HTERT RPE-1 (cell line): ENCODE results near the gene HJV.

Experiments
- in situ Hi-C: fragments of 300-500 bp; cut with MboI; formaldehyde crosslinking; loops from 4 replicates; pipeline ENCODE4 v1.14.3; 2020; ENCODE audit warnings: low sequenced_read_pairs

Gene HJV

GRCh38 chr1:145994391-145995120, 27.0 kb downstream of the HJV start:
- in situ Hi-C loops, result no loop called here

- in situ Hi-C loops, result no loop called here
Observed at GRCh38 chr1:145993618-145994390, 27.7 kb downstream of the HJV start.

DNA sequence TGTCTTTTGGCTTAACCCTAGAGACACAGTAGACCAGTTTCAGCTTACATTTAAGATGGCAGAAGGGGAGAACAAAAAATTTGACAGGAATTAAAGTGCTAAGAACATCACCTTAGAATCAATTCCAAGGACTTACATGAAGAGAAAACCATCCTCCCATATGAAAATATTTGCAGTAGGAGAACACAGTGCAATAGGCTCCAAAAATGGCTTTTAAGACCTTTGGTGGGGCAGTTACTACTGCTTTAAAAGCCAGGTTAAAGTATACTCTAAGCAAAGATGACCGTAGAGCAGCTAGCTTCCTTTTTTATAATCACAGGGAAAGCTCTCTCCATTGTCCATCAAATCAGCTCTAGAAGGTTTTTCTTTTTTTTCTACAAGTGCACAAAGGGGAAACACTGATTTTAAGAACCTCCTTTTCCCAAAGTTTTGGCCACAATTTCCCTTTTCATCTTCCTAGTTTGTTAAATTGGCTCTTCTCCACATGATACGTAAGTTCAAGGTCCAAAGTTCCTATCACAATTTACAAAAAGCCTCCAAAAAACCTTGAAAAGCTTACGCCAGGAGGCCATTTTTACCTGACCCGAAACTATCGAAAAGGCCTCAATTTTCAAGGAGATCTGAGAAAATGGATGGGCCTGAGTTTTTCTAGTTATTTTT, 28.4 kb downstream of the HJV start:
- in situ Hi-C loops, result no loop called here

- in situ Hi-C loops, result no loop called here
Observed at GRCh38 chr1:145992502-145992936, 29.0 kb downstream of the HJV start.

GRCh38 chr1:145991735-145992412, 29.7 kb downstream of the HJV start:
- in situ Hi-C loops, result no loop called here

DNA sequence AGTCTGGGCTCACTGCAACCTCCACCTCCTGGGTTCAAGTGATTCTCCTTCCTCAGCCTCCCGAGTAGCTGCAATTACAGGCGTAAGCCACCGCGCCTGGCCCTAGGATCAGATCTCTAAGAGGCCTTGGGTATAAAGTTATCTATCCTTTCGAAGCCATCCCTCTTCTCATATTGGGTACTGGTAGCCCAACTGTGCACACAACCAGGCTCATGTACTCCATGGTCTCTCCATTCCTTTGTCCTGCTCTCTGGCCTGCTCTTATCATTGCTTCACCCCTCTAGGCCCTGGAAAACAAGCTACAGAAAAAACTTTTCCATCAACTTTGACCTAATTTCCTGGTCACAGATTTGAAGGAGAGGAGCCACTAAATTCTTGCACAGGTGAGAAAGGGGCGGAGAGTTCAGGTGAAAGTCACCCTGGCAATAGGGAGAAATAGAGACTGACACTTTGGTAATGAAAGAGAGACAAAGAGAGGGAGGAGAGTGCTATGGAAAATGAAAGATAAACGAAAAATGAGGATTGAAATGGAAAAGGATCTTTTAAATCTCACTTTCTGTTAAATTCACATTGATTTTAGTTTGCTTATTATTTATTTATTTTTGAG, 31.2 kb downstream of the HJV start:
- in situ Hi-C loops, result no loop called here

GRCh38 chr1:145988773-145989172, 32.8 kb downstream of the HJV start:
- in situ Hi-C loops, result no loop called here

DNA sequence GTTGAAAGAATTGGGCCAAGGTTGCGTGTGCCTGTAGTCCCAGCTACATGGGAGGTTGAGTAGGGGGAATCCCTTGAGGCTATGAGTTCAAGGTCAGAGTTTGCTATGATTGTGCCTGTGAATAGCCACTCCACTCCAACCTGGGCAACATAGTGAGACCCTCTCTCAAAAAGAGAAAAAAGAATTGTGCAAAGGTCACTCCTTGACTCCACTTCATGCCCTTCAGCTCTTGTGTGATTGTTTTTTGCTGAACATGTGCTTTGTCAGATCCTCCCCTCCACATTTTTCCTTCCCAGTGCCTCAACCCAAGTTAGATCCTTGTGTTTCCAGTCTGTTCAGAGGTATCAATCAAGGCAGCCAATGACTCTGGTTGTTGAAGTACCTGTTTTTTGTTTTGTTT, 33.6 kb downstream of the HJV start:
- in situ Hi-C loops, result no loop called here

DNA sequence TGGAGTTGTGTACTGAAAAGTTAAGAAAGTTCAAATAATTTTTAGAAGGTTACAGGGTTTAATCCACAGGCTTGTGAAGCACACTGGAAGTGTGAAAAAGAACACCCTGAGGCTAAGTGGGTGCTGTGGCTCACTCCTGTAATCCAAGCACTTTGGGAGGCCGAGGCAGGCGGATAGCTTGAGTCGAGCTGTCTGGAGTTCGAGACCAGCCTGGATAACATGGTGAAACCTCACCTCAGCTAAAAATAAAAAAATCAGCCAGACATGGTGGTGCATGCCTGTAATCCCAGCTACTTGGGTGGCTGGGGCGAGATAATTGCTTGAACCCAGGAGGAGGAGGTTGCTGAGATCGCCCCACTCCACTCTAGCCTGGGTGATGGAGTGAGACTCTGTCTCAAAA, 35.0 kb downstream of the HJV start:
- in situ Hi-C loops, result no loop called here

GRCh38 chr1:145985502-145986439, 35.8 kb downstream of the HJV start:
- in situ Hi-C loops, result no loop called here

- in situ Hi-C loops, result no loop called here
Observed at GRCh38 chr1:145985129-145985501, 36.4 kb downstream of the HJV start.

- in situ Hi-C loops, result no loop called here
Observed at GRCh38 chr1:145983960-145984830, 37.3 kb downstream of the HJV start.

DNA sequence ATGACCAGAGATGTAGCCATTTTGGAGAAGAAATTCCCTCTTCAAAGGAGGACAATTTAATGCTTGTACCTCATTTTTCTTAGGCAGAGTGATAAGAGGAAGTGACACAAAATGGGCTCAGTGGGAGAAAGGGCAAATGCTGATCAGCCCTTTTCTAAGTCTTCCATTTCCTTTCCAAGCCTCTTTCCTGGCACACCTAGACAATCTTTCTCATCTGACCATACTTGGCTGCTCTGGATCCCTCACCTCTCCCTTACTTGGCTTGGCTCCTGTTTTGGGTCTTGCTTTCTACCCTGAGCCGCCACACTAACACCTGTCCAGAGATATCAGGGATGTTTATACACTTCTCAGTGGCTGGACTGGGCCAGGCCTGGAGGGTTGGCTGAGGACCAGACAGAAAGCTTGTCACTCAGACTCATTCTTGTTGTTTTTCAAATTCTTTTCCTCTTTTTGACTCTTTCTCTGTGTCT, 38.3 kb downstream of the HJV start:
- in situ Hi-C loops, result no loop called here

DNA sequence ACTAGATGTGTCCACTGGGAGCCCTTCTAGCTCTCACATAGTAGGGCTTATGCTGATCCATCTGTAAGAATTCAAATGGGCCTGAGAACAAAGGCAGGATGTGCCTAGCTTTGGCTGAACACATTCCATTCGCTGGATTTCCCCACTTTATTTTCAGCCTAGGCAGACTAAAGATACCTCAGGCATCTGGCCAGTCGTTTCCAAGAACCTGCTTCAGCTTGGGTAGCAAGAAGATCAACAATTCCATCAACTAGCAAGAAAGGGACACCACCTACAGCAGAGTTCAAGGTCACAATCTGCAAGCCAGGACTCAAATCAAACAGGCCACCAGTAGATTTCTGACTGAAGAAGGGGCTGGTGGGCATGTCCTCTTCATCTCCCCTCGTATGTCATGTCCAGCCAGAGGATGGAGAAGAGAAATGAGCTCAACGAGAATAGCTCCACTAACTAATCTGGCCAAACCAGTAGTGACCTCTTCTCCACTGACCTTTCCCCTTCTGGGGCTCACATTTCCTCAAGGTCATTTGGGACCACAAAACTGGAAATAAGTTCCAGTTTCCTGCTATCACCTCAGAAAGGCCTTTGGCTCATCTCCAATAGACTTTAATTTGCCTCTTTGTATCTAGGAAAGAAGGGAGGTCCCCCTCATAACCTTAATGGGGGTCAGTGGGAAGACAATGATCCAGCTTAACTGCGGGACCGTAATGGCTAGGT, 39.4 kb downstream of the HJV start:
- in situ Hi-C loops, result no loop called here

GRCh38 chr1:145980457-145980994, 41.0 kb downstream of the HJV start:
- in situ Hi-C loops, result no loop called here

- in situ Hi-C loops, result no loop called here
Observed at GRCh38 chr1:145979746-145980456, 41.6 kb downstream of the HJV start.
